Inflammatory macrophage treated with lipopolysaccharide for 1 hour (primary cell): ENCODE data around the gene GSG1L.

ENCODE experiments used
- DNase-seq, 2 donors: peaks; one replicate each; pipeline ENCODE4 v3.0.0-alpha.2; 2020 to 2022

Gene GSG1L

DNA sequence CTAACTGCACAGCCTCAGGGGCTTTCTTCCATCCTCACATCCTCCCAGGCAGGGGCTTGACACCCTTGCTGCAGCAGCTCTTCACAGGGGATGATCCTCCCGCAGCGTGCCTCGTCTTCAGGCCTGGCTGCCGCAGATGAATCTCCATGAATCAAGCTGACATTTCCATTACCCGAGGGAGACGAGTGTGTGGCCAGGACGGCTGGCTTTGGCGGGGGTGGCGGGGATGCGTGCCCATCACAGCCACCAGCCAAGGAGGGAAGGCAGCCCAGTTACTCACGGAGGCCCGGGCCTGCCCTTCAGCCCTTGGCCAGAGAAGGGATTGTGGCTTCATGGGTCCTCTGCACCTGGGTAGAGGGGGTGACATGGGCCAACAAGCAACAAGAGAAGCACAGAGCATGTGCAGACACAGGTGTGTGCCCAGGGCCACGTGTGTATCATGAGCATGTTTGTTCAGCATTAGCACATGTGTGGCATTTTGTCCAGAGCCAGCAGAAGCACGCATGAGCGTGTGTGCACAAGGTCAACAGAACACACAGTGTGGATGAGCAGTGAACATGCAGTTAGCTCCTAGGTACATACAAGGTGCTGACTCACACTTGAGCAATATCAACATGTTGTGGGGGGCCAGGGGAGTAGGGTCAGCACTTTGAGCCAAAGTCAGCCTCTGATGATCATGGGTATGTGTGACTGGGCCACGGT lies 277.1 kb downstream of the GSG1L start:
- DNase-seq: no peak

DNA sequence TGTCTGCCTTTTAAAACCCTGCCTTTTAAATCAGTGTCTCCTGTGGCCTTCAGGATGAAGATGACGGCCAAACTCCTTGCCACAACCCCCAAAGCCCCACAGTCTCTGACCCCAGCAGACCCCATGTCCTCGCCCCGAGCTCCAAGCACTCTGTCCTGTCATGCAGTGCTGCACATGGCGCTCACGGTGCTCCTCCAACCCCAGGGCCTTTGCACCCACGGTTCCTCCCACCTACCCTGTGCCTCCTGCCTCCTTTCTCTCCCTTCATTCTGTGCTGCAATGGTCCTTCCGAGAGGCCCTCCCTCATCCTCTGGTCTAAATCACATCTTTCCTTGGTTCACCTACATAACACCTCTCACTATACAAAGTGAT lies 278.2 kb downstream of the GSG1L start:
- no peak for DNase-seq

- DNase-seq: no peak
Measured at GRCh38 chr16:27784351-27785306, 278.9 kb downstream of the GSG1L start.

DNA sequence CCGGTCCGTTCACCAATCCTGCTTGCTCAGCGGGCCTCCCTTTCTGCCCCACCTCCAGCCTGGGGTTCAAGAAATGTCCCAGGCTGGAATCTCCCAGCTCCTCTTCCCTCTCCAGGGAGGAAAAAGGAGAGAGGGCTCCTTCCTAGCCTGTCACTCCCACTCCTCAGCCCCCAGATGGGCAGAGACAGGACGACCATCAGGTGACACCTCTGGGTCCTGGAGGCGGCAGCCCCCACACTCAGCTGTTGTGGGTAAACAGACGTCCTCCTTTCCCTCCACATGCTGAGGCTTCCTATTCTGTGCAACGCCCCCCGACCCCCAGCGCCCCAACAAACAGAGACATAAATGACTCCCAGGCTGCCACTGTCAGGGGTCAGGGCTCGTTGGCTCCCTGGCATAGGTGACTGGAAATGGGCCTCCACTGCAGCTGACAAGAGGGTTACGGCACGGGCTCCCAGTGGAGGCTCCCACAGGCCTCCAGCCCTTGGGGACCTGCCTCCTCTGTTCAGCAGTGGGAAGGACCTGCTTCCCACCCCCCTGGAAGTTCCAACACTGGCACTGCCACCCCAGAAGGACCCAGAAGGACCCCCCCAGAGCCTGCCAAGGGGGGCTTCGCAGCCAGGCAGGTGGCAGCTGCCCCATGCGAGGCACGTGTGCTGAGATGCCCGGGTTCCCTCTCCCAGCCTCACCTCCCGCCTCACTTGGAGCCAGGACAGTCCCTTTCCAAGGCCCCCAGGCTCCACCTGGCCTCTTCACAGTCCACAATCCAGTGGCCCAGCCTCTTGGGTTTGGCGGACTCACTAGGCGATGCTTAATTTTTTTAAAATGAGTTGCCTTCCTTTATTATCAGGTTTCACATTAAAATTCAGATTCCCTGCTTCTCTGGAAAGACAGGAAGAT lies 281.3 kb downstream of the GSG1L start:
- no peak for DNase-seq

- no peak for DNase-seq
Measured at GRCh38 chr16:27781195-27781524, 282.4 kb downstream of the GSG1L start.

GRCh38 chr16:27780468-27781194 lies 282.9 kb downstream of the GSG1L start:
- DNase-seq: no peak

DNA sequence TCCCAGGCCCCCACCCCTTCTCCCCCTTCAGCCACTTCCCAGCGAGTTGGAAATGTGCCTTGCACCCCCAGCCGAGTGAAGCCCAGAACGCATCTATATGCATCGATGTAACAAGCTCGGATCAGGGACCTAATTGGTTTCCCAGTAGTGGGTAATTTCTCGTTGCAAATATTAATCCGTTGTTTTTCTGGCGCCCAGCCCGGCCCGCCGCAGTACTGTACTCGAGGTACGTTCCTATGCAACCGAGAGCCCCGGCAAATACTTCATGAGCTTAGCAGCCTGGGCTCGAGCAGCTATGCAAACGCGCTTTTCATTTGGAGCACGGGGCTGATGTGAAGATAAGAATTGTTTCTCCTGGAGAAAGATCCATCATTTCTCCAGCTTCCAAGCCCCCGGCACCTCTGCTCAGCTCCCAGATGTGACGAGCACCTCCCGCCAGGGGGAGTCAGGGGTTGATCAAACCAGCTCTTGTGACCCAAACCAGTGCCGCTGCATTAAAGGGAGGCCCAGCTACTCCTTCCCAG lies 283.8 kb downstream of the GSG1L start:
- DNase-seq: no peak

DNA sequence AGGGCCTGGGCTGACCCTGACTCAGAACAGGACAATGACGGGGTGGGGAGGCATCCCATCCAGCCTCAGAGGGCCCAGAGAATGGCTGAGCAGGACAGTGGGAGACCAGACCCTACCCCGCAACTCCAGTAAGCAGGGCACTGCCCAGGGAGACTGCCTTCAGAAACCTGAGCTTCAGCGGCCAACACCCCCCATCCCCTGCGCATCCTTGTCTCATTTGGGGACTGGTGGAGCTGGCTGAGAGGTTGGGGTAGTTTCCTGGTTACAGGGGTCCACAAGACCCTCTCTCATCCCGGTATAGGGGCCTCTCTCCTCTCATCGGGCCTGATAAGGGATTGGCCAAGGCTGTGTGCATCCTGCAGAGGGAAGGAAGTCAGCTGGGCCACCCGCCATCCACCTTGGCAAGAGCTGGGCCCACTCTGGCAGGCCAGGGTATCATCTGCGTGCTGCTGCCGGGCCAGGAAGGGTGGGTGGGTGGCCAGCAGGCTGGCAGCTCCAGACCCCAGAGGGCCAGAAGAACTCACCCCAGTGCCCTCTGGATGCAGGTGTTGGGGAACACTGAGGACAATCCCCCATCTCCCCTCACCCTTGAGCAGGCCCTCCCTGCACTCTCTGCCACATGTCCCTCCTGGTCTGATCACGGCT lies 284.5 kb downstream of the GSG1L start:
- DNase-seq: no peak

- DNase-seq: no peak
Measured at GRCh38 chr16:27778171-27778925, 285.2 kb downstream of the GSG1L start.

DNA sequence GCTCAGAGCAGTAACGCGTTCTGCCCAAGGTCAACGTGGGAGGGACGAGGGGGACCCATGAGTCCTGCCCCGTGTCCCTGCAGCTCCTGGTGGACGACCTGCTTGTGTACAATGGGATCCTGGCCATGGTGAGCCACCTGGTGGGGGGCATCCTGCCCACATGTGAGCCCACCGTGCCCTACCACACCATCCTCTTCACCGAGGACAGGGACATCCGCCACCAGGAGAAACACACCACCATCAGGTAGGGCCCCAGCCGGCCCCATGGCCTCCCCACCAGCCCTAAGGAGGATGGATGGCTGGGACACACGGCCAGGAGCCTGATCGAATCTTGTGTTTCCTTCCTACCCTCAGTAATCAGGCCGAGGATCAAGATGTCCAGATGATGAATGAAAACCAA lies 286.0 kb downstream of the GSG1L start:
- no peak for DNase-seq

- no peak for DNase-seq
Measured at GRCh38 chr16:27776556-27777225, 286.8 kb downstream of the GSG1L start.

GRCh38 chr16:27775254-27775653 lies 288.3 kb downstream of the GSG1L start:
- DNase-seq: no peak

GRCh38 chr16:27774779-27775178 lies 288.7 kb downstream of the GSG1L start:
- no peak for DNase-seq

DNA sequence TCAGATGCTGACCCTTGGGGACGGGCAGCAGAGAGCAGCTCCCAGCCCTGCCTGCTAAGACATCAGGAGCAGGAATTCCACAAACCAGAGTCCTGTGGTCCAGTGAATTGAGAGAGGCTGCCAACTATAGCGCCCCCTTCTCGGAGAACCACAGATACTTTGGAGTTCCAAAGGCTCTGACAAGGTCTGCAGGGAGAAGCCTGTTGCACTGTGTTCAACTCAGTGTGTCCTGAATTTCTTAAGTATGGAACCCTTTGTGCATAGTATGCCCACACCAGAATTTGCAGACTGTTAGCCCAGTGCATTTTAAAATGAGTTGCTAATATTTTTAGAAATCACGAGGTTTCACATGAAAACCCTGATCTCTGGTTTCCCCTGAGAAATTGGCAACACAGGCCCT lies 290.2 kb downstream of the GSG1L start:
- no peak for DNase-seq

GRCh38 chr16:27772093-27772825 lies 291.3 kb downstream of the GSG1L start:
- no peak for DNase-seq

- no peak for DNase-seq
Measured at GRCh38 chr16:27771201-27771910, 292.2 kb downstream of the GSG1L start.

DNA sequence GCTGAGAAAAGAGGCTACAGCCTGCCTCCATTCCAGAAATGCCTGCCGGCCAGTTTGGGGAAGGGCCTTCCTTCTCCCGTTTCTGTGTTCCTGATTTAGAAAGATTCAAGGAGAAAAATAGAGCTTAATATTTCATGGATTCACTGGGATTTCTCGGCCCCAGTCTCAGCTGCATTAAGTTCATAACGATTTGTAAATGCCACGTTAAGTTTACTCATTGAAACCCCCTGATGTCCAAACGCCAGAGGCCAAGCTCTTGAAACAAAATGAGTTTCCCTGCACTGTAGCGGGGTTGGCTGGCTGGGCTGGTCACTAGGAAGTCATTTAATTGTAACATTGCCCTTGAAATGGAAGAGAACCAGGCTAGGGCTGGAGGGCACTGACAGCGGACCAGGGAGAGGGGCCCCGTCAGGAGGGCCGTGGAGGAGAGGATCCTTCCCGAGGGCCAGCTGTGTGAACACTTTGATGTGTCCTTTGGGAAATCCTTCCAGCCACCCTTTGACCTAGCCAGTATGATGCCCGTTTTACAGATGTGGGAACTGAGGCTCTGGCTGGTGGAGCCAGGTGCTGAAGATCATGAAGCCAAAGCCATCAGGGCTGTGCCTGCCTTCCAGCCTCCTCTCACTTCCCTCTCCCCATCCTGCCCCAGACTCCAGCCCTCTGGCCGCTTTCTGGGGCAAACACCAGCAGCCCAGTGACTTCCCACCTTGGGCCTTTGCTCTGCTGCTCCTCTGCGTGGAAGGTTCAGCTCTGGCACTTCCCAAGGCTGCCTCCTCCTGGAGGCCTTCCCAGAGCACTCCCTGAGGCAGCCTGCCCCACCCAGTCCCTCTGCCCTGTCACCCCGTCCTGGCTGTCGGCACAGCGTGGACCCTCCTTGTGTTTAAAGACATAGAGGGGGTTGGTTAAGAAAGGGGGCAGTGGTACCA lies 293.0 kb downstream of the GSG1L start:
- DNase-seq: no peak
